Measurements from ENCODE around the gene DNAAF5. TPM values are rescaled to one million over a fixed set of nuclear protein-coding genes. Genes with fewer than 3 reads are reported as not detected.

The DNAAF5 gene
- total RNA-seq, 1 donor from 2014 or later = 15.2 TPM

GRCh38 chr7:771234-772004 is 44.9 kb downstream of the DNAAF5 start:
- TF ChIP-seq CTCF (IDR thresholded peaks at IDR 0.05; ENCODE audit: partially characterized antibody, unreplicated experiment) = no peak
- H3K27me3 Mint-ChIP-seq (ENCODE audit: unreplicated experiment) = peaks cover 2% of the 10 kb centered on the region
- H3K36me3 Mint-ChIP-seq (ENCODE audit: unreplicated experiment) = no peaks in the 10 kb centered on the region
- H3K27ac Mint-ChIP-seq (ENCODE audit: unreplicated experiment) = no peak overlapping the region
- H3K9me3 Mint-ChIP-seq (ENCODE audit: unreplicated experiment) = peaks cover 6% of the 10 kb centered on the region
- H3K4me1 Mint-ChIP-seq (ENCODE audit: low read depth, unreplicated experiment) = peaks cover 4% of the 10 kb centered on the region
- no peak for DNase-seq
- no peak overlapping the region for H3K4me3 Mint-ChIP-seq (ENCODE audit: unreplicated experiment)

- Mint-ChIP-seq H3K27me3 (ENCODE audit: unreplicated experiment) (peaks cover 2% of the 10 kb centered on the region), H3K4me1 (ENCODE audit: low read depth, unreplicated experiment) (peaks cover 4% of the 10 kb centered on the region), H3K27ac (ENCODE audit: unreplicated experiment) (no peak overlapping the region), H3K4me3 (ENCODE audit: unreplicated experiment) (no peak overlapping the region), H3K36me3 (ENCODE audit: unreplicated experiment) (no peaks in the 10 kb centered on the region), H3K9me3 (ENCODE audit: unreplicated experiment) (peaks cover 6% of the 10 kb centered on the region)
- TF ChIP-seq CTCF (IDR thresholded peaks at IDR 0.05; ENCODE audit: partially characterized antibody, unreplicated experiment) = no peak
- DNase-seq = no peak
These were observed 45.5 kb downstream of the DNAAF5 start for GRCh38 chr7:772005-772294.

- TF ChIP-seq CTCF (IDR thresholded peaks at IDR 0.05; ENCODE audit: partially characterized antibody, unreplicated experiment) = no peak
- Mint-ChIP-seq H3K36me3 (ENCODE audit: unreplicated experiment) (no peaks in the 10 kb centered on the region), H3K4me1 (ENCODE audit: low read depth, unreplicated experiment) (peaks cover 3% of the 10 kb centered on the region), H3K27ac (ENCODE audit: unreplicated experiment) (no peak overlapping the region), H3K9me3 (ENCODE audit: unreplicated experiment) (peaks cover 4% of the 10 kb centered on the region), H3K27me3 (ENCODE audit: unreplicated experiment) (peaks cover 4% of the 10 kb centered on the region), H3K4me3 (ENCODE audit: unreplicated experiment) (no peak overlapping the region)
- no peak for DNase-seq
These were observed 45.9 kb downstream of the DNAAF5 start for GRCh38 chr7:772392-772791.

- Mint-ChIP-seq H3K4me1 (ENCODE audit: low read depth, unreplicated experiment) (peaks cover 1% of the 10 kb centered on the region), H3K27ac (ENCODE audit: unreplicated experiment) (no peak overlapping the region), H3K9me3 (ENCODE audit: unreplicated experiment) (peaks cover 3% of the 10 kb centered on the region), H3K36me3 (ENCODE audit: unreplicated experiment) (no peaks in the 10 kb centered on the region), H3K27me3 (ENCODE audit: unreplicated experiment) (peaks cover 3% of the 10 kb centered on the region), H3K4me3 (ENCODE audit: unreplicated experiment) (no peak overlapping the region)
- DNase-seq = no peak
- no peak for TF ChIP-seq CTCF (IDR thresholded peaks at IDR 0.05; ENCODE audit: partially characterized antibody, unreplicated experiment)
These were observed 46.5 kb downstream of the DNAAF5 start for GRCh38 chr7:772861-773621.

- Mint-ChIP-seq H3K4me1 (ENCODE audit: low read depth, unreplicated experiment) (peaks cover 1% of the 10 kb centered on the region), H3K4me3 (ENCODE audit: unreplicated experiment) (no peak overlapping the region), H3K27me3 (ENCODE audit: unreplicated experiment) (peaks cover 3% of the 10 kb centered on the region), H3K9me3 (ENCODE audit: unreplicated experiment) (peaks cover 1% of the 10 kb centered on the region), H3K36me3 (ENCODE audit: unreplicated experiment) (no peaks in the 10 kb centered on the region), H3K27ac (ENCODE audit: unreplicated experiment) (no peak overlapping the region)
- TF ChIP-seq CTCF (IDR thresholded peaks at IDR 0.05; ENCODE audit: partially characterized antibody, unreplicated experiment) = no peak
- DNase-seq = no peak
These were observed 47.1 kb downstream of the DNAAF5 start for GRCh38 chr7:773622-773915.
